Heart left ventricle (tissue), 13 donors: ENCODE measurements around the gene RAN.
"Not testable (repeated sequence)": the region's sequence is repeated elsewhere in the genome, so short reads cannot be mapped to it uniquely, and the experiment has no call there.

Experiments
- POLR2A ChIP-seq, 2 donors: fragments of 450-650 bp; IDR thresholded peaks; one replicate each; pipeline ENCODE4 v1.6.1; 2017; ENCODE audit warnings: antibody characterized with exemption in 2 of 2, mild to moderate bottlenecking in 2 of 2, moderate library complexity in 2 of 2
- TF ChIP-seq, protein P1 (sequence below), 12 donors: fragments of 200-600 bp; sonication (generic) in 4 of 12; IDR thresholded peaks; one replicate each; pipeline versions ENCODE4 v1.5.0 to v1.8.0; 2018 to 2022; ENCODE audit warnings: antibody characterized with exemption in 12 of 12, mild to moderate bottlenecking in 5 of 12
- donor health status: ischemic (EF 13 %, LVEDD 7.1; RV severe dilation, severe dysfunction).
- donor health status: DM: no; HTN: yes; CAD: no.
- donor health status: DM: no; HTN: no; CAD: no.
- donor health status: ischemic (EF 25% LVEDD 6.9; RV normal size, moderate dysfunction).
- donor health status: ischemic (EF 25% LVEDD 5.7; RV mildly dilated, moderate dysfunction).
- donor health status: ischemic (EF 35%, LVEDD 5.7; RV mildly dilated, moderate dysfunction).
- donor health status: nonischemic (EF 11% LVEDD 7.7; RV severe dilation, severe dysfunction).
- donor health status: DM: yes; HTN: yes; CAD: no.
- donor health status: PGD.
- donor health status: ischemic (EF 29% LVEDD 5.4; RV normal size, mild dysfunction).
- donor health status: nonischemic (EF 23%, LVEDD 6.1; RV moderate dilation, normal function).

DNA sequence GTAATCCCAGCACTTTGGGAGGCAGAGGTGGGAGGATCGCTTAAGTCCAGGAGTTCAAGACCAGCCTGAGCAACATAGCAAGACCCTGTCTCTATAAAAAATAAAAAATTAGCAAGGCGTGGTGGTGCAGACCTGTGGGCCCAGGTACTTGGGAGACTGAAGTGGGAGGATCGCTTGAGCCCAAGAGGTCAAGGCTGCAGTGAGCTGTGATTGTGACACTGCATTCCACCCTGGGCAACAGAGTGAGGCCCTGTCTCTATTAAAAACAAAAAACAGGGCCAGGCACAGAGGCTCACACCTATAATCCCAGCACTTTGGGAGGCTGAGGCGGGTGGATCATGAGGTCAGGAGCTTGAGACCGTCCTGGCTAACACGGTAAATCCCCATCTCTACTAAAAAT lies 23.8 kb upstream of the RAN start:
- TF ChIP-seq, protein P1, sequence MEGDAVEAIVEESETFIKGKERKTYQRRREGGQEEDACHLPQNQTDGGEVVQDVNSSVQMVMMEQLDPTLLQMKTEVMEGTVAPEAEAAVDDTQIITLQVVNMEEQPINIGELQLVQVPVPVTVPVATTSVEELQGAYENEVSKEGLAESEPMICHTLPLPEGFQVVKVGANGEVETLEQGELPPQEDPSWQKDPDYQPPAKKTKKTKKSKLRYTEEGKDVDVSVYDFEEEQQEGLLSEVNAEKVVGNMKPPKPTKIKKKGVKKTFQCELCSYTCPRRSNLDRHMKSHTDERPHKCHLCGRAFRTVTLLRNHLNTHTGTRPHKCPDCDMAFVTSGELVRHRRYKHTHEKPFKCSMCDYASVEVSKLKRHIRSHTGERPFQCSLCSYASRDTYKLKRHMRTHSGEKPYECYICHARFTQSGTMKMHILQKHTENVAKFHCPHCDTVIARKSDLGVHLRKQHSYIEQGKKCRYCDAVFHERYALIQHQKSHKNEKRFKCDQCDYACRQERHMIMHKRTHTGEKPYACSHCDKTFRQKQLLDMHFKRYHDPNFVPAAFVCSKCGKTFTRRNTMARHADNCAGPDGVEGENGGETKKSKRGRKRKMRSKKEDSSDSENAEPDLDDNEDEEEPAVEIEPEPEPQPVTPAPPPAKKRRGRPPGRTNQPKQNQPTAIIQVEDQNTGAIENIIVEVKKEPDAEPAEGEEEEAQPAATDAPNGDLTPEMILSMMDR (IDR thresholded peaks at IDR 0.05) = not testable (repeated sequence)
- TF ChIP-seq POLR2A (IDR thresholded peaks at IDR 0.05) = not testable (repeated sequence)
